OCI-LY1 (cell line): ENCODE results near the gene CYP2C19.

Experiments
- CTCF ChIP-seq: fragments of 200-600 bp; sonication (generic), shearing (Covaris generic); IDR thresholded peaks from 2 replicates; pipeline ENCODE4 v1.5.1; 2017; ENCODE audit warnings: mild to moderate bottlenecking, antibody characterized with exemption, low read length, moderate library complexity, mixed read lengths
- EZH2 ChIP-seq: fragments of 200-600 bp; sonication (generic), shearing (Covaris generic); IDR thresholded peaks from 2 replicates; pipeline ENCODE4 v1.8.0; 2017; ENCODE audit warnings: borderline replicate concordance, mixed run types, mild to moderate bottlenecking, antibody characterized with exemption, low read length, moderate library complexity, mixed read lengths

GRCh38 chr10:94851263-94851662 lies 88.8 kb downstream of the CYP2C19 start:
- TF ChIP-seq CTCF (no peak), EZH2 (no peak)
